ENCODE results near the gene BBS7.

- TF ChIP-seq, protein P1, sequence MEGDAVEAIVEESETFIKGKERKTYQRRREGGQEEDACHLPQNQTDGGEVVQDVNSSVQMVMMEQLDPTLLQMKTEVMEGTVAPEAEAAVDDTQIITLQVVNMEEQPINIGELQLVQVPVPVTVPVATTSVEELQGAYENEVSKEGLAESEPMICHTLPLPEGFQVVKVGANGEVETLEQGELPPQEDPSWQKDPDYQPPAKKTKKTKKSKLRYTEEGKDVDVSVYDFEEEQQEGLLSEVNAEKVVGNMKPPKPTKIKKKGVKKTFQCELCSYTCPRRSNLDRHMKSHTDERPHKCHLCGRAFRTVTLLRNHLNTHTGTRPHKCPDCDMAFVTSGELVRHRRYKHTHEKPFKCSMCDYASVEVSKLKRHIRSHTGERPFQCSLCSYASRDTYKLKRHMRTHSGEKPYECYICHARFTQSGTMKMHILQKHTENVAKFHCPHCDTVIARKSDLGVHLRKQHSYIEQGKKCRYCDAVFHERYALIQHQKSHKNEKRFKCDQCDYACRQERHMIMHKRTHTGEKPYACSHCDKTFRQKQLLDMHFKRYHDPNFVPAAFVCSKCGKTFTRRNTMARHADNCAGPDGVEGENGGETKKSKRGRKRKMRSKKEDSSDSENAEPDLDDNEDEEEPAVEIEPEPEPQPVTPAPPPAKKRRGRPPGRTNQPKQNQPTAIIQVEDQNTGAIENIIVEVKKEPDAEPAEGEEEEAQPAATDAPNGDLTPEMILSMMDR (conservative IDR thresholded peaks at IDR 0.05; ENCODE audit: low read length): no peak
- TF ChIP-seq EZH2phosphoT487 (IDR thresholded peaks at IDR 0.05; ENCODE audit: borderline replicate concordance, low read depth, low read length): no peak
Measured at GRCh38 chr4:121817701-121818100, 52.6 kb downstream of the BBS7 start.

Measured in OCI-LY7 (cell line).